Activated naive CD8-positive, alpha-beta T cell treated with anti-CD3 and anti-CD28 coated beads, Interleukin-2, amount 50 U/mL, for 24 hours (primary cell): ENCODE data around the gene IQCF5.

ENCODE experiments used
- ATAC-seq: fragments of 150-1000 bp; cut with Tn5 transposase; one replicate; pipeline ENCODE4 v1.10.0; 2021
- DNase-seq: peaks from one replicate; pipeline ENCODE4 v3.0.0; 2021
- H3K27ac Mint-ChIP-seq: one replicate; pipeline ENCODE4 v1.8.0; 2021; ENCODE audit warnings: mild to moderate bottlenecking, mixed read lengths
- H3K27me3 Mint-ChIP-seq: one replicate; pipeline ENCODE4 v1.8.0; 2021; ENCODE audit warnings: mixed read lengths
- H3K36me3 Mint-ChIP-seq: one replicate; pipeline ENCODE4 v1.8.0; 2021; ENCODE audit warnings: low read depth, mixed read lengths
- H3K4me1 Mint-ChIP-seq: one replicate; pipeline ENCODE4 v1.8.0; 2021; ENCODE audit warnings: mixed read lengths
- H3K4me3 Mint-ChIP-seq: one replicate; pipeline ENCODE4 v1.8.0; 2021; ENCODE audit warnings: mild to moderate bottlenecking, moderate library complexity, mixed read lengths
- H3K9me3 Mint-ChIP-seq: one replicate; pipeline ENCODE4 v1.8.0; 2021; ENCODE audit warnings: mixed read lengths

The IQCF5 gene

GRCh38 chr3:51830345-51830744, 45.1 kb downstream of the IQCF5 start:
- peaks cover 28% of the 10 kb centered on the region for H3K27me3 Mint-ChIP-seq
- peaks cover 3% of the 10 kb centered on the region for H3K36me3 Mint-ChIP-seq
- H3K4me1 Mint-ChIP-seq: no peaks in the 10 kb centered on the region
- DNase-seq (no peak), ATAC-seq (no peak)
- no peak overlapping the region for H3K27ac Mint-ChIP-seq
- peaks cover 25% of the 10 kb centered on the region for H3K9me3 Mint-ChIP-seq
- no peak overlapping the region for H3K4me3 Mint-ChIP-seq

DNA sequence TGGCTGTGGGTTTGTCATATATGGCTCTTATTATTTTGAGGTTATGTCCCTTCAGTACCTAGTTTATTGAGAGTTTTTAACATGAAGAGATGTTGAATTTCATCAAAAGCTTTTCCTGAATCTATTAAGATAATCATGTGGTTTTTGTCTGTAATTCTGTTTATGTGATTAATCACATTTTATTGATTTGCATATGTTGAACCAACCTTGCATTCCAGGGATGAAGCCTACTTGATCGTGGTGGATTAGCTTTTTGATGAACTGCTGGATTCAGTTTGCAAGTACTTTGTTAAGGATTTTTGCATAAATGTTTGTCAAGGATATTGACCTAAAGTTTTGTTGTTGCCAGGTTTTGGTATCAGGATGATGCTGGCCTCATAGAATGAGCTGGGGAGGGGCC, 47.1 kb downstream of the IQCF5 start:
- Mint-ChIP-seq H3K27ac (no peak overlapping the region), H3K4me1 (peaks cover 3% of the 10 kb centered on the region), H3K9me3 (peaks cover 20% of the 10 kb centered on the region), H3K36me3 (peaks cover 3% of the 10 kb centered on the region), H3K4me3 (no peak overlapping the region), H3K27me3 (peaks cover 15% of the 10 kb centered on the region)
- ATAC-seq (no peak), DNase-seq (no peak)
